ENCODE results near the gene ABHD12B.

ABHD12B gene

GRCh38 chr14:50837271-50837670, 34.6 kb upstream of the ABHD12B start:
- Histone ChIP-seq H3K4me3 (replicated peaks; ENCODE audit: insufficient read depth, low read length) (no peak overlapping the region), H3K27me3 (ENCODE audit: insufficient read depth, poor library complexity, severe bottlenecking) (no peaks in the 10 kb centered on the region), H3K27ac (replicated peaks) (no peak overlapping the region)
- TF ChIP-seq GABPA (IDR thresholded peaks at IDR 0.05; ENCODE audit: low read depth) (no peak), POLR2AphosphoS5 (IDR thresholded peaks at IDR 0.05; ENCODE audit: low read depth) (no peak), CTCF (IDR thresholded peaks at IDR 0.05; ENCODE audit: insufficient read depth, low read length) (no peak), SPI1 (IDR thresholded peaks at IDR 0.05; ENCODE audit: borderline replicate concordance, low read depth) (no peak)
- TF ChIP-seq, protein P1, sequence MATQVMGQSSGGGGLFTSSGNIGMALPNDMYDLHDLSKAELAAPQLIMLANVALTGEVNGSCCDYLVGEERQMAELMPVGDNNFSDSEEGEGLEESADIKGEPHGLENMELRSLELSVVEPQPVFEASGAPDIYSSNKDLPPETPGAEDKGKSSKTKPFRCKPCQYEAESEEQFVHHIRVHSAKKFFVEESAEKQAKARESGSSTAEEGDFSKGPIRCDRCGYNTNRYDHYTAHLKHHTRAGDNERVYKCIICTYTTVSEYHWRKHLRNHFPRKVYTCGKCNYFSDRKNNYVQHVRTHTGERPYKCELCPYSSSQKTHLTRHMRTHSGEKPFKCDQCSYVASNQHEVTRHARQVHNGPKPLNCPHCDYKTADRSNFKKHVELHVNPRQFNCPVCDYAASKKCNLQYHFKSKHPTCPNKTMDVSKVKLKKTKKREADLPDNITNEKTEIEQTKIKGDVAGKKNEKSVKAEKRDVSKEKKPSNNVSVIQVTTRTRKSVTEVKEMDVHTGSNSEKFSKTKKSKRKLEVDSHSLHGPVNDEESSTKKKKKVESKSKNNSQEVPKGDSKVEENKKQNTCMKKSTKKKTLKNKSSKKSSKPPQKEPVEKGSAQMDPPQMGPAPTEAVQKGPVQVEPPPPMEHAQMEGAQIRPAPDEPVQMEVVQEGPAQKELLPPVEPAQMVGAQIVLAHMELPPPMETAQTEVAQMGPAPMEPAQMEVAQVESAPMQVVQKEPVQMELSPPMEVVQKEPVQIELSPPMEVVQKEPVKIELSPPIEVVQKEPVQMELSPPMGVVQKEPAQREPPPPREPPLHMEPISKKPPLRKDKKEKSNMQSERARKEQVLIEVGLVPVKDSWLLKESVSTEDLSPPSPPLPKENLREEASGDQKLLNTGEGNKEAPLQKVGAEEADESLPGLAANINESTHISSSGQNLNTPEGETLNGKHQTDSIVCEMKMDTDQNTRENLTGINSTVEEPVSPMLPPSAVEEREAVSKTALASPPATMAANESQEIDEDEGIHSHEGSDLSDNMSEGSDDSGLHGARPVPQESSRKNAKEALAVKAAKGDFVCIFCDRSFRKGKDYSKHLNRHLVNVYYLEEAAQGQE (IDR thresholded peaks at IDR 0.05; ENCODE audit: insufficient replicate concordance, low read depth): no peak
- no peak for DNase-seq (ENCODE audit: low read depth in 1 of 2, low spot score in 1 of 2)

DNA sequence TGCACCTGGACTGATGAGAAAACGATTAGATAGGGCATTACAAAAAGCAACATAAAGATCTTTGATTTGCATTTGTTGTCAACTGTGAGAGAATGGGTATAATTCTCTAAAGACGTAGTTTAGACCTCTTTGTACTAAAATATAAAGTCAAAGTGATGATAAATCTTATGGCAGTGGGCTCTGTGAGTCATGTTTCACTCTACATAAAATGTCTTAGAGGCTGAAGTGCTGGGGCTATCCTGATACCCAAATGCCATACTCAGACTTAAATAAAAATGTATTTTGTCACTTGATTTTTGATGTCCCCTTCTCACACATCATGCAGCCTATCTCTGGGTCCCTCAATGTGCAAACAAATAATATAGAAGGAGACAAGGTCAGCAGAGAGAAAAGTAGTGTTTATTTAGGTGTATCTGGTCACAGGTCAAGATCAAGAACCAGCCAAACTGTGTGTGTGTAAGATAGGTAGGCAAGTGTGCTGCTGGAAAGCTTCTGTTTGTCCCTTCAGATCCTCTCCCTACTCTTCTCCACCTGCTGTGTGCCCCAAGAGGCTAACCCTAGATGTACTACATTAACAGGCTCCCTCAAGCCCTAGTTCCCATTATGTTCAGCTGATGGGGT, 33.9 kb upstream of the ABHD12B start:
- DNase-seq (ENCODE audit: low read depth in 1 of 2, low spot score in 1 of 2): no peak
- H3K27me3 ChIP-seq (ENCODE audit: insufficient read depth, poor library complexity, severe bottlenecking): no peaks in the 10 kb centered on the region
- H3K27ac ChIP-seq (replicated peaks): no peak overlapping the region
- no peak overlapping the region for H3K4me3 ChIP-seq (replicated peaks; ENCODE audit: insufficient read depth, low read length)
- TF ChIP-seq SPI1 (IDR thresholded peaks at IDR 0.05; ENCODE audit: borderline replicate concordance, low read depth) (no peak), CTCF (IDR thresholded peaks at IDR 0.05; ENCODE audit: insufficient read depth, low read length) (no peak), GABPA (IDR thresholded peaks at IDR 0.05; ENCODE audit: low read depth) (no peak), POLR2AphosphoS5 (IDR thresholded peaks at IDR 0.05; ENCODE audit: low read depth) (no peak)
- TF ChIP-seq, protein P1 (IDR thresholded peaks at IDR 0.05; ENCODE audit: insufficient replicate concordance, low read depth): no peak

- Histone ChIP-seq H3K27ac (replicated peaks) (no peak overlapping the region), H3K4me3 (replicated peaks; ENCODE audit: insufficient read depth, low read length) (no peak overlapping the region), H3K27me3 (ENCODE audit: insufficient read depth, poor library complexity, severe bottlenecking) (no peaks in the 10 kb centered on the region)
- no peak for DNase-seq (ENCODE audit: low read depth in 1 of 2, low spot score in 1 of 2)
- TF ChIP-seq, protein P1 (IDR thresholded peaks at IDR 0.05; ENCODE audit: insufficient replicate concordance, low read depth): no peak
Measured at GRCh38 chr14:50839048-50839447, 32.8 kb upstream of the ABHD12B start.

Data from HL-60 (cell line).